H1 (cell line): ENCODE results near the gene PNMA6E. TPM values are rescaled to one million over a fixed set of nuclear protein-coding genes. Genes with fewer than 3 reads are reported as not detected.

Experiments used
- CTCF ChIA-PET: fragments of 300-600 bp; sonication (Branson Sonifier 250); formaldehyde crosslinking; loops from one replicate; lab custom pipeline; 2021; ENCODE audit not compliant: partially characterized antibody; lab: Charles Lee
- POLR2A ChIA-PET: fragments of 300-600 bp; sonication (Branson Sonifier 250); formaldehyde crosslinking; loops from one replicate; lab custom pipeline; 2021; ENCODE audit warnings: inconsistent platforms; ENCODE audit not compliant: partially characterized antibody; lab: Charles Lee
- DNase-seq, 2 experiments: peaks; one replicate each; pipeline versions ENCODE4 v3.0.0 to v3.0.0-alpha.2; 2010 to 2022; ENCODE audit warnings: low spot score in 2 of 2, low read depth in 1 of 2, mixed read lengths in 1 of 2
- FAIRE-seq: peaks from 2 replicates; lab custom pipeline; 2011; peaks lifted over from hg19 to GRCh38; lab: Jason Lieb, UNC
- H2AFZ ChIP-seq: 2 replicates; pipeline ENCODE4 v1.8.1; 2012; ENCODE audit warnings: low read length, inconsistent platforms
- H2AK5ac ChIP-seq: 2 replicates; pipeline ENCODE4 v1.6.1; 2013; ENCODE audit warnings: low read depth, low read length
- H2BK120ac ChIP-seq: replicated peaks from 2 replicates; pipeline ENCODE3; 2013; ENCODE audit warnings: low read depth, low read length, inconsistent platforms
- H2BK12ac ChIP-seq: 2 replicates; pipeline ENCODE4 v1.6.1; 2013; ENCODE audit warnings: low read depth, low read length
- H2BK15ac ChIP-seq: 2 replicates; pipeline ENCODE4 v1.6.1; 2013; ENCODE audit warnings: low read length
- H2BK20ac ChIP-seq: 2 replicates; pipeline ENCODE4 v1.6.1; 2013; ENCODE audit warnings: low read length
- H2BK5ac ChIP-seq: 2 replicates; pipeline ENCODE4 v1.6.1; 2013; ENCODE audit warnings: low read depth, low read length
- H3K14ac ChIP-seq: 2 replicates; pipeline ENCODE4 v1.6.1; 2013; ENCODE audit warnings: inconsistent platforms; ENCODE audit not compliant: insufficient read length
- H3K18ac ChIP-seq: 2 replicates; pipeline ENCODE4 v1.6.1; 2013; ENCODE audit warnings: low read length; ENCODE audit errors: extremely low read depth
- H3K23ac ChIP-seq: 2 replicates; pipeline ENCODE4 v1.6.1; 2013; ENCODE audit warnings: inconsistent platforms; ENCODE audit not compliant: insufficient read length
- H3K23me2 ChIP-seq: 2 replicates; pipeline ENCODE4 v1.6.1; 2013; ENCODE audit warnings: low read depth, low read length
- H3K27ac ChIP-seq: 2 replicates; pipeline ENCODE4 v1.6.1; 2011; ENCODE audit warnings: low read depth, low read length, inconsistent platforms
- H3K27me3 ChIP-seq, 4 experiments: replicated peaks in 1 of 4; 1 replicate in 1 of 4; 2 replicates in 3 of 4; pipeline versions ENCODE4 v1.6.1 to v1.8.1; 2011 to 2013; ENCODE audit warnings: low read length in 3 of 4, mild to moderate bottlenecking in 3 of 4, inconsistent platforms in 2 of 4, mixed read lengths in 2 of 4, moderate library complexity in 1 of 4; ENCODE audit not compliant: control insufficient read depth in 3 of 4, insufficient read depth in 3 of 4; ENCODE audit errors: extremely low read depth in 1 of 4
- H3K36me3 ChIP-seq, 4 experiments: 2 replicates each; pipeline versions ENCODE4 v1.6.1 to v1.8.1; 2011 to 2013; ENCODE audit warnings: mild to moderate bottlenecking in 4 of 4, low read length in 3 of 4, moderate library complexity in 2 of 4, control low read depth in 1 of 4, inconsistent platforms in 1 of 4; ENCODE audit not compliant: insufficient read depth in 4 of 4, control insufficient read depth in 2 of 4
- H3K4ac ChIP-seq: replicated peaks from 2 replicates; pipeline ENCODE3; 2013; ENCODE audit warnings: low read length, low read depth, mixed read lengths, inconsistent platforms; ENCODE audit not compliant: insufficient read length
- H3K4me1 ChIP-seq, 4 experiments: replicated peaks in 1 of 4; 1 replicate in 1 of 4; 2 replicates in 3 of 4; pipeline versions ENCODE4 v1.6.1 to v1.8.1; 2011 to 2013; ENCODE audit warnings: low read length in 3 of 4, inconsistent platforms in 2 of 4, mixed read lengths in 1 of 4; ENCODE audit not compliant: insufficient read depth in 4 of 4, control insufficient read depth in 3 of 4
- H3K4me2 ChIP-seq, 2 experiments: 2 replicates each; pipeline versions ENCODE4 v1.6.1 to v1.8.1; 2011 to 2013; ENCODE audit warnings: low read depth in 2 of 2, low read length in 2 of 2, control low read depth in 1 of 2, inconsistent platforms in 1 of 2, mild to moderate bottlenecking in 1 of 2; ENCODE audit not compliant: insufficient read depth in 1 of 2
- H3K4me3 ChIP-seq, 4 experiments: fragments of 200-600, 300-600 bp in 1 of 4; sonication (generic), shearing (Covaris generic), sonication (Bioruptor Twin) in 1 of 4; 2 replicates each; pipeline versions ENCODE4 v1.5.1 to v1.8.1; 2011 to 2016; ENCODE audit warnings: low read length in 4 of 4, low read depth in 3 of 4, control low read depth in 2 of 4, inconsistent platforms in 2 of 4, mild to moderate bottlenecking in 2 of 4, mixed read lengths in 1 of 4, moderate library complexity in 1 of 4; ENCODE audit not compliant: insufficient read depth in 2 of 4; ENCODE audit errors: extremely low read depth in 1 of 4
- H3K56ac ChIP-seq: replicated peaks from 2 replicates; pipeline ENCODE3; 2013; ENCODE audit warnings: low read depth, mild to moderate bottlenecking, mixed read lengths, low read length, inconsistent platforms; ENCODE audit not compliant: insufficient read length
- H3K79me1 ChIP-seq: 2 replicates; pipeline ENCODE4 v1.6.1; 2013; ENCODE audit warnings: low read depth, low read length, control low read depth
- H3K79me2 ChIP-seq, 2 experiments: 2 replicates each; pipeline versions ENCODE4 v1.6.1 to v1.8.1; 2012 to 2013; ENCODE audit warnings: low read length in 2 of 2, mild to moderate bottlenecking in 2 of 2, inconsistent platforms in 1 of 2; ENCODE audit not compliant: insufficient read depth in 2 of 2, control insufficient read depth in 1 of 2
- H3K9ac ChIP-seq, 4 experiments: replicated peaks in 1 of 4; 1 replicate in 1 of 4; 2 replicates in 3 of 4; pipeline versions ENCODE4 v1.6.1 to v1.8.1; 2011 to 2013; ENCODE audit warnings: low read depth in 3 of 4, low read length in 3 of 4, control low read depth in 2 of 4, mild to moderate bottlenecking in 2 of 4, moderate library complexity in 2 of 4, inconsistent platforms in 1 of 4; ENCODE audit errors: extremely low read depth in 1 of 4
- H3K9me3 ChIP-seq, 2 experiments: 2 replicates each; pipeline versions ENCODE4 v1.6.1 to v1.8.1; 2012 to 2013; ENCODE audit warnings: mild to moderate bottlenecking in 2 of 2, moderate library complexity in 2 of 2, control low read depth in 1 of 2, inconsistent platforms in 1 of 2, low read depth in 1 of 2, low read length in 1 of 2, mixed read lengths in 1 of 2; ENCODE audit not compliant: insufficient read depth in 2 of 2
- H4K20me1 ChIP-seq, 2 experiments: replicated peaks in 1 of 2; 2 replicates each; pipeline versions ENCODE3 to v1.8.1; 2011 to 2013; ENCODE audit warnings: inconsistent platforms in 2 of 2, low read length in 2 of 2, mild to moderate bottlenecking in 1 of 2; ENCODE audit not compliant: insufficient read depth in 2 of 2, control insufficient read depth in 1 of 2
- H4K5ac ChIP-seq: 2 replicates; pipeline ENCODE4 v1.6.1; 2013; ENCODE audit warnings: low read length, low read depth, mixed read lengths, inconsistent platforms; ENCODE audit not compliant: insufficient read length
- H4K8ac ChIP-seq: 2 replicates; pipeline ENCODE4 v1.8.0; 2013; ENCODE audit warnings: mild to moderate bottlenecking, moderate library complexity, low read length, inconsistent platforms; ENCODE audit not compliant: insufficient read depth; ENCODE audit errors: extremely low read depth
- H4K91ac ChIP-seq: replicated peaks from 2 replicates; pipeline ENCODE3; 2013; ENCODE audit warnings: low read length, mixed read lengths, inconsistent platforms; ENCODE audit not compliant: insufficient read length
- ATF3 ChIP-seq: IDR thresholded peaks from 2 replicates; pipeline ENCODE4 v1.6.1; 2011; ENCODE audit warnings: low read depth, mild to moderate bottlenecking, low read length; ENCODE audit not compliant: insufficient read depth
- CTBP2 ChIP-seq: IDR thresholded peaks from 2 replicates; pipeline ENCODE4 v1.7.0; 2011; ENCODE audit warnings: borderline replicate concordance, mild to moderate bottlenecking, moderate library complexity, mixed read lengths, low read length; ENCODE audit not compliant: insufficient read depth, insufficient read length
- EGR1 ChIP-seq: IDR thresholded peaks from 2 replicates; pipeline ENCODE4 v1.6.1; 2011; ENCODE audit warnings: low read depth, low read length, borderline replicate concordance
- GTF2F1 ChIP-seq: IDR thresholded peaks from 2 replicates; pipeline ENCODE4 v1.6.1; 2012; ENCODE audit warnings: low read depth, low read length, improper control_type of control experiment, borderline replicate concordance
- KDM5A ChIP-seq: fragments of 200-600 bp; IDR thresholded peaks from 2 replicates; pipeline ENCODE4 v1.7.1; 2012; ENCODE audit warnings: mild to moderate bottlenecking, low read length, inconsistent platforms, mixed read lengths
- MAX ChIP-seq: IDR thresholded peaks from 2 replicates; pipeline ENCODE4 v1.6.1; 2012; ENCODE audit warnings: inconsistent platforms
- PHF8 ChIP-seq: fragments of 200-600 bp; sonication (generic); conservative IDR thresholded peaks from 2 replicates; pipeline ENCODE4 v1.7.1; 2012; ENCODE audit warnings: low read depth, mild to moderate bottlenecking, inconsistent platforms, low read length, moderate library complexity
- POLR2AphosphoS5 ChIP-seq: IDR thresholded peaks from 2 replicates; pipeline ENCODE4 v1.6.1; 2011; ENCODE audit warnings: low read depth, low read length
- RNF2 ChIP-seq: fragments of 200-900, 300-1000 bp; sonication (generic); IDR thresholded peaks from 2 replicates; pipeline ENCODE4 v1.7.1; 2016; ENCODE audit warnings: borderline replicate concordance, low read depth, mild to moderate bottlenecking, antibody characterized with exemption, low read length; ENCODE audit not compliant: poor library complexity, severe bottlenecking; ENCODE audit errors: missing control alignments
- SP2 ChIP-seq: IDR thresholded peaks from 2 replicates; pipeline ENCODE4 v1.6.1; 2012; ENCODE audit warnings: mild to moderate bottlenecking, low read length, inconsistent platforms
- TEAD4 ChIP-seq: IDR thresholded peaks from 2 replicates; pipeline ENCODE4 v1.6.1; 2012; ENCODE audit warnings: low read depth, low read length, inconsistent platforms, mixed read lengths
- WGBS, 2 experiments: shearing (Covaris generic) in 1 of 2; methylation state at CpG; one replicate each; pipeline versions ENCODE4 v1.1.6 to v1.1.7; 2013 to 2015; ENCODE audit warnings: low lambda C conversion rate in 2 of 2, mixed read lengths in 2 of 2, inconsistent platforms in 1 of 2, low coverage in 1 of 2, missing lambda C conversion rate in 1 of 2; ENCODE audit not compliant: insufficient replicate concordance in 2 of 2, insufficient coverage in 1 of 2, insufficient read length in 1 of 2; ENCODE audit errors: extremely low coverage in 1 of 2, missing lambda C conversion rate in 1 of 2; 5-methylcytosine and 5-hydroxymethylcytosine counted together
- polyA plus RNA-seq, 7 experiments: library from polyadenylated mRNA; depleted of rRNA in 3 of 7; stranded (reverse) in 5 of 7; unstranded in 2 of 7; fragments of >200 nt in 5 of 7; fragments of 200-250 nt in 2 of 7; gene quantifications; 1 replicate in 5 of 7; 2 replicates in 1 of 7; 4 replicates in 1 of 7; pipeline versions ENCODE4 v1.2.1 to v1.2.3, GENCODE V29; 2011 to 2013; ENCODE audit warnings: missing spikeins in 2 of 7, mixed read lengths in 2 of 7
- total RNA-seq: library from RNA; stranded (reverse); fragmentation: NEBNext Ultra II Directional; extraction: Animal tissue kit (Norgen Biotek cat#: 25700); gene quantifications from 2 replicates; pipeline ENCODE4 v1.2.1, GENCODE V29; 2021

The PNMA6E gene
- total and polyA plus RNA-seq, 2 of the 8 experiments (the other 6 are each of a cell fraction or from before 2014, with no cell fraction given) = not detected

DNA sequence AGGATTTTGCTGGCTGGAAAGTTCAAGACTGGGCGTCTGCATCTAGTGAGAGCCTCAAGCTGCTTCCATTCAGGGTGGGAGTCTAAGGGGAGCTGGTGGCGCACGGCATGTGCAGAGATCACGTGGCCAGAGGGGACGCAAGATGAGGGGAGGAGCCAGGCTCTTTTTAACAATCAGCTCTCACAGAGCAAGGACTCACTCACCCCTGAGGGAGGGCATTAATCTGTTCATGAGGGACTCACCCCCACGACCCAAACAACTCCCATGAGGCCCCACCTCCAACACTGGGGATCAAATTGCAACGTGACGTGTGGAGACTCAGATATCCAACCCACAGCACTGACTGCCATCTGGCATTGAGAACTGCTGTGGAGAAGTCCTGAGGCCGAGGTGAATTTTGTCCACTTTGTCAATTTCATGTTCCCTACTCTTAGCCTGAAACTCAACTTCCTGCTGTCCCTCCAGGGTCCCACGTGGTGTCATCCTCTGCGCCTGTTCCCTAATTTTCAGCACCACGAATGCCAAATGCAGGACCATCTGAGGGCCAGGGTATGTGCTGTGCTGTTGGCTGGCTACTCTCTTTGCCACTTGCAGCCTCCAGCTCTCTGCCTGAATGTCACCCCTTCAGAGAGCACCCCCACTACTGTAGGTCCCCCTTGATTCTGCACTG is 15.8 kb upstream of the PNMA6E start:
- H2BK5ac ChIP-seq = no peak overlapping the region
- DNase-seq = no peak
- no peak overlapping the region for H2AFZ ChIP-seq
- no peaks in the 10 kb centered on the region for H3K79me2 ChIP-seq
- H3K23ac ChIP-seq = no peak overlapping the region
- H3K4ac ChIP-seq = no peak overlapping the region
- no peak overlapping the region for H3K18ac ChIP-seq
- H3K4me1 ChIP-seq = 0 out of 7 replicates have a peak, but pooled peaks cover 0 to 4% (median 2%) of the 10 kb centered on the region in 4 experiments
- H4K20me1 ChIP-seq = no peaks in the 10 kb centered on the region
- H3K27me3 ChIP-seq = peaks cover 4 to 9% (median 7%) of the 10 kb centered on the region in 4 experiments; a peak in 6 of 7 replicates
- no peak overlapping the region for H3K9ac ChIP-seq
- H3K4me3 ChIP-seq = no peak overlapping the region
- no peaks in the 10 kb centered on the region for H3K23me2 ChIP-seq
- H4K91ac ChIP-seq = no peak overlapping the region
- H3K56ac ChIP-seq = no peak overlapping the region
- H3K27ac ChIP-seq = no peak overlapping the region
- H2BK15ac ChIP-seq = no peak overlapping the region
- 72% methylated on average over 12 of the region's 12 CpGs; no CpG with 5 or more reads in 1 of the 2 experiments for WGBS, 2 experiments
- H3K79me1 ChIP-seq = no peaks in the 10 kb centered on the region
- peak; percentile 72 for FAIRE-seq
- H2BK120ac ChIP-seq = no peak overlapping the region
- no peaks in the 10 kb centered on the region for H3K9me3 ChIP-seq
- no peak overlapping the region for H3K4me2 ChIP-seq
- no peak overlapping the region for H2BK20ac ChIP-seq
- no peak overlapping the region for H2AK5ac ChIP-seq
- CTCF ChIA-PET = interaction anchor here (0.6 to 0.8 kb wide), 2 partner anchors 18 to 1196 kb away, joined by 3 read pairs; no protein-coding TSS in a partner anchor
- no peak overlapping the region for H4K5ac ChIP-seq
- no peak overlapping the region for H3K14ac ChIP-seq
- no peaks in the 10 kb centered on the region for H3K36me3 ChIP-seq
- H2BK12ac ChIP-seq = no peak overlapping the region
- no peak overlapping the region; the same call in 1 of the 2 replicates for H4K8ac ChIP-seq
- POLR2A ChIA-PET = no interaction called here
- 0 out of 2 replicates have a peak, but pooled peaks have one; percentile 12 for TF ChIP-seq MAX
- TF ChIP-seq TEAD4 = no peak
- no peak for TF ChIP-seq KDM5A
- no peak for TF ChIP-seq RNF2
- no peak for TF ChIP-seq CTBP2
- TF ChIP-seq PHF8 = no peak
- TF ChIP-seq GTF2F1 = no peak
- no peak for TF ChIP-seq ATF3
- no peak for TF ChIP-seq POLR2AphosphoS5
- TF ChIP-seq EGR1 = no peak
- TF ChIP-seq SP2 = no peak
